HEK293 (cell line): ENCODE measurements around the gene PDE4B.

Source experiments
- CTCF ChIP-seq: fragments of 450-650 bp; formaldehyde crosslinking; IDR thresholded peaks from 2 replicates; pipeline ENCODE4 v1.5.1; 2016; ENCODE audit warnings: missing biosample characterization, missing genetic modification characterization
- REST ChIP-seq: fragments of 450-650 bp; formaldehyde crosslinking; IDR thresholded peaks from 2 replicates; pipeline ENCODE4 v1.5.1; 2016; ENCODE audit warnings: missing biosample characterization, missing genetic modification characterization
- SCRT2 ChIP-seq: fragments of 450-650 bp; formaldehyde crosslinking; IDR thresholded peaks from 2 replicates; pipeline ENCODE4 v1.5.1; 2016; ENCODE audit warnings: missing biosample characterization, missing genetic modification characterization
- ZFP41 ChIP-seq: fragments of 450-650 bp; formaldehyde crosslinking; IDR thresholded peaks from 2 replicates; pipeline ENCODE4 v1.5.1; 2016; ENCODE audit warnings: missing biosample characterization, missing genetic modification characterization, borderline replicate concordance
- ZIC2 ChIP-seq: fragments of 450-650 bp; formaldehyde crosslinking; IDR thresholded peaks from 2 replicates; pipeline ENCODE4 v1.5.1; 2016; ENCODE audit warnings: missing biosample characterization, missing genetic modification characterization
- ZNF19 ChIP-seq: fragments of 450-650 bp; formaldehyde crosslinking; IDR thresholded peaks from 2 replicates; pipeline ENCODE4; 2016; ENCODE audit warnings: missing biosample characterization, missing genetic modification characterization, low read depth
- ZNF280D ChIP-seq: fragments of 450-650 bp; formaldehyde crosslinking; IDR thresholded peaks from 2 replicates; pipeline ENCODE4 v1.5.1; 2016; ENCODE audit warnings: missing biosample characterization, missing genetic modification characterization
- ZNF362 ChIP-seq: fragments of 450-650 bp; formaldehyde crosslinking; IDR thresholded peaks from 2 replicates; pipeline ENCODE4 v1.5.1; 2016; ENCODE audit warnings: missing biosample characterization, missing genetic modification characterization
- ZNF449 ChIP-seq: fragments of 450-650 bp; formaldehyde crosslinking; IDR thresholded peaks from 2 replicates; pipeline ENCODE4 v1.5.1; 2017; ENCODE audit warnings: missing biosample characterization, mild to moderate bottlenecking, missing genetic modification characterization, moderate library complexity
- ZNF707 ChIP-seq: fragments of 450-650 bp; formaldehyde crosslinking; IDR thresholded peaks from 2 replicates; pipeline ENCODE4 v1.5.1; 2016; ENCODE audit warnings: missing biosample characterization, missing genetic modification characterization
- ZNF830 ChIP-seq: fragments of 450-650 bp; IDR thresholded peaks from 2 replicates; pipeline ENCODE4 v1.5.0; 2018; ENCODE audit warnings: missing biosample characterization, missing genetic modification characterization, low read depth, mild to moderate bottlenecking, moderate library complexity
- ZSCAN30 ChIP-seq: fragments of 450-650 bp; IDR thresholded peaks from 2 replicates; pipeline ENCODE4 v1.5.1; 2018; ENCODE audit warnings: missing biosample characterization, mild to moderate bottlenecking, missing genetic modification characterization, moderate library complexity

GRCh38 chr1:66401244-66401643, 608.5 kb downstream of the PDE4B start:
- no peak for TF ChIP-seq CTCF (tag by site-specific recombination)
- TF ChIP-seq ZIC2 (tag by site-specific recombination): no peak
- no peak for TF ChIP-seq ZFP41 (tag by site-specific recombination)
- TF ChIP-seq ZNF707 (tag by site-specific recombination): no peak
- TF ChIP-seq ZNF830 (tag by site-specific recombination): no peak
- TF ChIP-seq ZSCAN30 (tag by site-specific recombination): no peak
- TF ChIP-seq ZNF280D (tag by site-specific recombination): no peak
- no peak for TF ChIP-seq REST (tag by site-specific recombination)
- no peak for TF ChIP-seq ZNF19 (tag by site-specific recombination)
- TF ChIP-seq ZNF449 (tag by site-specific recombination): no peak
- TF ChIP-seq SCRT2: no peak
- no peak for TF ChIP-seq ZNF362 (tag by site-specific recombination)
